Trophoblast cell (in vitro differentiated cells and primary cell): Measurements from ENCODE around the gene USP31.

ENCODE experiments used
- DNase-seq, 2 donors: peaks; one replicate each; pipeline ENCODE4 v3.0.0-alpha.2; 2016
- H2AFZ ChIP-seq: 2 replicates; pipeline ENCODE4 v1.6.1; 2013; ENCODE audit warnings: low read length, moderate library complexity, mild to moderate bottlenecking; ENCODE audit not compliant: insufficient read depth, poor library complexity
- H2AK5ac ChIP-seq: 2 replicates; pipeline ENCODE4 v1.6.1; 2013; ENCODE audit warnings: mild to moderate bottlenecking, low read length
- H2BK120ac ChIP-seq: 2 replicates; pipeline ENCODE4 v1.6.1; 2013; ENCODE audit warnings: low read length, mild to moderate bottlenecking, moderate library complexity; ENCODE audit not compliant: insufficient read depth, poor library complexity
- H2BK12ac ChIP-seq: 2 replicates; pipeline ENCODE4 v1.6.1; 2013; ENCODE audit warnings: mild to moderate bottlenecking, low read length, moderate library complexity
- H2BK5ac ChIP-seq: 2 replicates; pipeline ENCODE4 v1.6.1; 2013; ENCODE audit warnings: low read length, low read depth, moderate library complexity, mild to moderate bottlenecking; ENCODE audit not compliant: poor library complexity
- H3K14ac ChIP-seq: 2 replicates; pipeline ENCODE4 v1.6.1; 2013; ENCODE audit warnings: mild to moderate bottlenecking, low read length
- H3K18ac ChIP-seq: 2 replicates; pipeline ENCODE4 v1.6.1; 2013; ENCODE audit warnings: mild to moderate bottlenecking, low read length
- H3K23ac ChIP-seq: 2 replicates; pipeline ENCODE4 v1.6.1; 2013; ENCODE audit warnings: low read length
- H3K27ac ChIP-seq: 2 replicates; pipeline ENCODE4 v1.5.1; 2013; ENCODE audit warnings: low read depth, mild to moderate bottlenecking, inconsistent platforms, low read length, moderate library complexity
- H3K27me3 ChIP-seq: 2 replicates; pipeline ENCODE4 v1.6.1; 2013; ENCODE audit warnings: inconsistent platforms, mild to moderate bottlenecking, low read length, moderate library complexity; ENCODE audit not compliant: insufficient read depth
- H3K36me3 ChIP-seq, 2 experiments: 1 replicate in 1 of 2; 2 replicates in 1 of 2; pipeline ENCODE4 v1.6.1; 2013; ENCODE audit warnings: low read length in 2 of 2, mild to moderate bottlenecking in 2 of 2, moderate library complexity in 1 of 2; ENCODE audit not compliant: insufficient read depth in 2 of 2, control insufficient read depth in 1 of 2
- H3K4ac ChIP-seq: 2 replicates; pipeline ENCODE4 v1.6.1; 2013; ENCODE audit warnings: low read depth, mild to moderate bottlenecking, low read length, moderate library complexity
- H3K4me1 ChIP-seq, 2 experiments: 1 replicate in 1 of 2; 2 replicates in 1 of 2; pipeline ENCODE4 v1.6.1; 2013; ENCODE audit warnings: low read length in 2 of 2, mild to moderate bottlenecking in 2 of 2, moderate library complexity in 1 of 2; ENCODE audit not compliant: insufficient read depth in 2 of 2, control insufficient read depth in 1 of 2
- H3K4me2 ChIP-seq: 2 replicates; pipeline ENCODE4 v1.6.1; 2013; ENCODE audit warnings: inconsistent platforms, mild to moderate bottlenecking, low read length, moderate library complexity
- H3K4me3 ChIP-seq: 2 replicates; pipeline ENCODE4 v1.5.1; 2013; ENCODE audit warnings: mild to moderate bottlenecking, low read depth, low read length, inconsistent platforms
- H3K79me1 ChIP-seq: one replicate; pipeline ENCODE4 v1.6.1; 2013; ENCODE audit warnings: low read length
- H3K79me2 ChIP-seq: 2 replicates; pipeline ENCODE4 v1.6.1; 2013; ENCODE audit warnings: low read length, mild to moderate bottlenecking; ENCODE audit not compliant: control insufficient read depth, insufficient read depth, poor library complexity
- H3K9ac ChIP-seq: 2 replicates; pipeline ENCODE4 v1.6.1; 2013; ENCODE audit warnings: mild to moderate bottlenecking, low read length
- H3K9me3 ChIP-seq: 2 replicates; pipeline ENCODE4 v1.6.1; 2013; ENCODE audit warnings: low read depth, mild to moderate bottlenecking, control low read depth, inconsistent platforms, low read length; ENCODE audit not compliant: insufficient read depth
- H4K12ac ChIP-seq: 2 replicates; pipeline ENCODE4 v1.6.1; 2013; ENCODE audit warnings: low read depth, mild to moderate bottlenecking, low read length, moderate library complexity
- H4K8ac ChIP-seq: 2 replicates; pipeline ENCODE4 v1.6.1; 2013; ENCODE audit warnings: low read depth, mild to moderate bottlenecking, low read length, moderate library complexity
- H4K91ac ChIP-seq: one replicate; pipeline ENCODE4 v1.6.1; 2013; ENCODE audit warnings: low read depth, mild to moderate bottlenecking, low read length, moderate library complexity
- WGBS: extraction: QIAGEN DNeasy Blood & Tissue Kit; methylation state at CpG from one replicate; pipeline ENCODE4 v1.1.7; 2013; ENCODE audit warnings: missing lambda C conversion rate; ENCODE audit not compliant: insufficient read length, insufficient coverage; ENCODE audit errors: extremely low coverage; 5-methylcytosine and 5-hydroxymethylcytosine counted together

The USP31 gene

DNA sequence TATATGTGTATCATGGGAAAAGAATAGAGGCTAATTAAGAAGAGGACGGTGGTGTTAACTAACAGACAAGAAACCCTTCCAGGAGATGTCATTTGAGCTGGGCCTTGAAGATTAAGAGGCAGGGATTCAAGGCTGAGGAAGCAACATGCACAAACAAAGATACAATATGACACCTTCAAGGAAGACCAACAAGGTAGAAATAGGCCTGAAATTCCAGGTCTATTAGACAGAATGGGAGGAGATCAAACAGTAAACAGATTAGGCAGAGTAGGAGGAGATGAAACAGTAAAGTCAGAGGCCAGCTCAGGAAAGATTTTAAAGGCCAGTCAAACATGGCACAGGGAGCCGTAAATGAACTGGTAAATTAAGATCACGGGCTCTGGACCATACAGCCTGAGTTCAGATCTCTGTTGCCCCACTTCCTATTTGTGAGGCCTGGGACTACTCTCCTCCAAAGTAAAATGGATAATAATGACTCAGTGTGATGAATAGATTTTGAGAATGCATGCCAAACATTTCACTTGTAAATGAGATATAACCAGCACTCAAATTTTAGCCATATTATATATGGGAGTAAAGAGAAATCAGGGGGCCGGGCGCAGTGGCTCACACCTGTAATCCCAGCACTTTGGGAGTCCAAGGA is 38.9 kb downstream of the USP31 start:
- Histone ChIP-seq H3K27me3 (no peaks in the 10 kb centered on the region), H4K8ac (no peak overlapping the region)
- WGBS = no CpG with 5 or more reads among the region's 5 CpGs

DNA sequence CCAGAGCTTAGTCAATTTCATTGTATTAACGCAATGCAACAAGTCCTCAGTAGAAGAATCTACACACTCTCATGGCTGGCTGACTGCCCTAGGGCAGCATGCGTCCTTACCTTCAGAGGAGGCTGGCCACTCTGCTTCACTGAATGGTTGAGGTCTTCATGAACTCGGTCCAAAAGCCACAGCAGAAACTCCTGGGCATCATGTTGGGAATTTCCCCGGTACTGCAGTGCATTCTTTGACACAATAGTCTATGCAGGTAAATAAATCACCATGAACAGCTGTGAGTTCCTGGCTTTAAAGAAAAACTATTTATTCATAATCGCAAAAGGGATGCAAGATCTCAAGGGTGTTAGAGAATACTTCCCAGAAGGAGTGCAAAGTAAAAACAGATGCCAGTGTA is 41.3 kb downstream of the USP31 start:
- no peak overlapping the region for H2BK5ac ChIP-seq
- no peak overlapping the region for H3K23ac ChIP-seq
- no peak overlapping the region for H3K18ac ChIP-seq
- no peak for DNase-seq
- H3K14ac ChIP-seq = no peak overlapping the region
- peaks cover 0 to 2% of the 10 kb centered on the region in 2 experiments for H3K36me3 ChIP-seq
- no peak overlapping the region for H2BK12ac ChIP-seq
- H3K4me3 ChIP-seq = no peak overlapping the region
- H3K79me2 ChIP-seq = no peaks in the 10 kb centered on the region
- H4K12ac ChIP-seq = no peak overlapping the region
- no peak overlapping the region for H2AK5ac ChIP-seq
- WGBS = no CpG with 5 or more reads among the region's 5 CpGs
- H3K4me1 ChIP-seq = no peaks in the 10 kb centered on the region
- H3K27me3 ChIP-seq = no peaks in the 10 kb centered on the region
- H4K91ac ChIP-seq = no peak overlapping the region
- no peak overlapping the region for H2BK120ac ChIP-seq
- no peak overlapping the region for H3K4ac ChIP-seq
- H4K8ac ChIP-seq = no peak overlapping the region
- no peak overlapping the region for H3K9ac ChIP-seq
- H3K79me1 ChIP-seq = no peaks in the 10 kb centered on the region
- no peaks in the 10 kb centered on the region for H3K9me3 ChIP-seq
- no peak overlapping the region for H3K4me2 ChIP-seq
- H2AFZ ChIP-seq = no peak overlapping the region
- H3K27ac ChIP-seq = no peak overlapping the region

More for the DNA sequence above, 38.9 kb downstream of the USP31 start:
- H3K9me3 ChIP-seq = no peaks in the 10 kb centered on the region
- H3K79me2 ChIP-seq = no peaks in the 10 kb centered on the region
- no peak overlapping the region for H2BK5ac ChIP-seq
- no peaks in the 10 kb centered on the region for H3K4me1 ChIP-seq
- H4K12ac ChIP-seq = no peak overlapping the region
- H3K4me2 ChIP-seq = no peak overlapping the region
- no peak overlapping the region for H2AFZ ChIP-seq
- H3K14ac ChIP-seq = no peak overlapping the region
- no peak overlapping the region for H2BK120ac ChIP-seq
- no peak for DNase-seq
- no peak overlapping the region for H3K4me3 ChIP-seq
- H3K27ac ChIP-seq = no peak overlapping the region
- H2BK12ac ChIP-seq = no peak overlapping the region
- H3K23ac ChIP-seq = no peak overlapping the region
- peaks cover 0 to 2% of the 10 kb centered on the region in 2 experiments for H3K36me3 ChIP-seq
- no peak overlapping the region for H3K9ac ChIP-seq
- H2AK5ac ChIP-seq = no peak overlapping the region
- no peak overlapping the region for H4K91ac ChIP-seq
- no peak overlapping the region for H3K18ac ChIP-seq
- no peaks in the 10 kb centered on the region for H3K79me1 ChIP-seq
- H3K4ac ChIP-seq = no peak overlapping the region

DNA sequence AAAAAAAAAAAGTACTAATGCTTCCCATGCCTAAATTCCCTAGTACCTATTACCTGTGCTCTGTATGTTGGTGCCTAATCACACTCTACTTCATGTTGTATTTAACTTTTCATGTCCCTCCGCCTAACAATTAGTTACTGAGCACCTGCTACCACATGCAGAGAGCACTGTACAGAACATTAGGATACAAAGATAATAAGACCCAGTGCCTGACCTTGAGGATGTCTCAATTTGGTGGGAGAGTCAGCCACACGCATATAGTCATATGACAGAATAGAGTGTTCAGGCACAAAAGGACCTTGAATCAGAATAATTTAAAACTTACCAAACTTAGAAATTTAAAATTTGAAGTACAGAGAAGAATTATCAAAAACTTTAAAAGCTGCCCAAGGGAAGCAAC is 42.1 kb downstream of the USP31 start:
- no peak overlapping the region for H4K91ac ChIP-seq
- no peak overlapping the region for H2BK120ac ChIP-seq
- no peak overlapping the region for H2BK5ac ChIP-seq
- H4K8ac ChIP-seq = no peak overlapping the region
- no peak overlapping the region for H2AK5ac ChIP-seq
- no peak overlapping the region for H2AFZ ChIP-seq
- no peak overlapping the region for H3K4ac ChIP-seq
- H3K18ac ChIP-seq = no peak overlapping the region
- H3K79me1 ChIP-seq = no peaks in the 10 kb centered on the region
- H3K27ac ChIP-seq = no peak overlapping the region
- H3K14ac ChIP-seq = no peak overlapping the region
- H3K9me3 ChIP-seq = no peaks in the 10 kb centered on the region
- H3K27me3 ChIP-seq = no peaks in the 10 kb centered on the region
- H3K9ac ChIP-seq = no peak overlapping the region
- H3K36me3 ChIP-seq = peaks cover 0 to 2% of the 10 kb centered on the region in 2 experiments
- no peak overlapping the region for H3K4me3 ChIP-seq
- no peak for DNase-seq
- no peaks in the 10 kb centered on the region for H3K4me1 ChIP-seq
- H4K12ac ChIP-seq = no peak overlapping the region
- H3K79me2 ChIP-seq = no peaks in the 10 kb centered on the region
- H3K23ac ChIP-seq = no peak overlapping the region
- H3K4me2 ChIP-seq = no peak overlapping the region
- no CpG with 5 or more reads among the region's 2 CpGs for WGBS
- no peak overlapping the region for H2BK12ac ChIP-seq

DNA sequence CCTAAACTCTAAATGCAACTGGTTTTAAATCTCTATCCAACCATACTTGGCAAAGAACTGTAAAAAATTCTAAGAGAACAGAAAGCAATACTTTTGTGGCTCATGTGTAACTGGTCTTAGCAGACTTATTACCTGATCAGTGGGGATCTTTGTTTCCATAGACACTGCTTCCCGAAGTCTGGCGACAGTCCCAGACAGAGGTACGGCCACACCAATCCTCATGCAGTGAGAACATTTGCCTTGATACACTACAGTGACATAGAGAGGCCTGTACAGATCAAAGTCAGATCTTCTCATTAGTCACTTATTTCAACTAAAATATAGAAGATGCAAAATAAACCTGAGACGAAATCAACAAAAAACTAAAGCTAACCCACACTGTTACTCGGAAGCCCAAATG is 43.9 kb downstream of the USP31 start:
- no peak overlapping the region for H2AFZ ChIP-seq
- no peaks in the 10 kb centered on the region for H3K27me3 ChIP-seq
- H4K12ac ChIP-seq = no peak overlapping the region
- H3K4me3 ChIP-seq = no peak overlapping the region
- H3K4me2 ChIP-seq = no peak overlapping the region
- no peak overlapping the region for H3K14ac ChIP-seq
- DNase-seq = no peak
- H3K79me1 ChIP-seq = no peaks in the 10 kb centered on the region
- no peak overlapping the region for H2BK12ac ChIP-seq
- no peak overlapping the region for H2AK5ac ChIP-seq
- peaks cover 0 to 2% of the 10 kb centered on the region in 2 experiments for H3K36me3 ChIP-seq
- H3K9me3 ChIP-seq = no peaks in the 10 kb centered on the region
- no peak overlapping the region for H3K9ac ChIP-seq
- H3K23ac ChIP-seq = no peak overlapping the region
- no peak overlapping the region for H2BK5ac ChIP-seq
- no peaks in the 10 kb centered on the region for H3K79me2 ChIP-seq
- no peak overlapping the region for H3K27ac ChIP-seq
- H4K8ac ChIP-seq = no peak overlapping the region
- H2BK120ac ChIP-seq = no peak overlapping the region
- no CpG with 5 or more reads among the region's 5 CpGs for WGBS
- no peak overlapping the region for H4K91ac ChIP-seq
- H3K4ac ChIP-seq = no peak overlapping the region
- no peaks in the 10 kb centered on the region for H3K4me1 ChIP-seq
- H3K18ac ChIP-seq = no peak overlapping the region
